Activated T-cell treated with anti-CD3 and anti-CD28 coated beads, Interleukin-2, amount 50 U/mL, for 24 hours (primary cell): ENCODE data around the gene ANKMY1.

Experiments
- DNase-seq: peaks from one replicate; pipeline ENCODE4 v3.0.0-alpha.2; 2020
- H3K27ac Mint-ChIP-seq: 2 replicates; pipeline ENCODE4 v1.8.0; 2020; ENCODE audit warnings: mild to moderate bottlenecking, mixed read lengths
- H3K27me3 Mint-ChIP-seq: 2 replicates; pipeline ENCODE4 v1.8.0; 2020; ENCODE audit warnings: mixed read lengths
- H3K36me3 Mint-ChIP-seq: 2 replicates; pipeline ENCODE4 v1.8.0; 2020; ENCODE audit warnings: low read depth, mixed read lengths
- H3K4me1 Mint-ChIP-seq: 2 replicates; pipeline ENCODE4 v1.8.0; 2020; ENCODE audit warnings: low read depth, mixed read lengths
- H3K4me3 Mint-ChIP-seq: 2 replicates; pipeline ENCODE4 v1.8.0; 2020; ENCODE audit warnings: mild to moderate bottlenecking, moderate library complexity, mixed read lengths
- H3K9me3 Mint-ChIP-seq: 2 replicates; pipeline ENCODE4 v1.8.0; 2020; ENCODE audit warnings: mixed read lengths

ANKMY1 gene

DNA sequence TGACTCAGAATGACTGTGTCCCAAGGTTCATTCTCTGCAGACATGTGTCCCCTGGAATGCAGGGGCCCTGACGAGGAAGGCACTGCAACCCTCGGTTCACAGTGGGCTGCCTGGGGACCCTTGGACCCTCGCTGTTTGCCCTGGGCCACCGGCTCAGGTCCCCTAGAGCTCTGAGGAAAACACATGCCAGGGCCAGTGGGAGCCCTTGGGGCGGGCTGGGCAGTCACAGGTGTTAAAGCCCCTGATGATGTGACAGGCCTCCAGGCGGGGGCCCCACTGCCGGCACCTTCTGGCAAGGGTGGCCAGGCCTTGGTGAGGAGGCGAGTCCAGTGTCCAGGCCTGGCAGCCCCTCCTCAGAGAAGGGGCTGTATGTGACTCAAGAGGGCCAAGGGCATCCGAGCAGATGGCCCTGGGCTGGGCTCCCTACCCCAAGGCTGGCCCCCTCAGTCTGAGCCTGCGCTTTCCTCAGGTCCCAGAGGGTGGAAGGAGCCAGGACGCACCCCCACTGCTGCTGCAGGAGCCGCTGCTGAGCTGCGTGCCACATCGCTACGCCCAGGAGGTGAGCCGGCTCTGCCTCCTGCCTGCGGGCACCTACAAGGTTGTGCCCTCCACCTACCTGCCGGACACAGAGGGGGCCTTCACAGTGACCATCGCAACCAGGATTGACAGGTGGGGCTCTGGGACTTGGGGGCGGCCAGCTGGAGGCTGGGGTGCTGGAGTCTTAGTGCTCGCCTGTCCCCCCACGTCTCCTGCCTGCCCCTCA lies 39.8 kb upstream of the ANKMY1 start:
- Mint-ChIP-seq H3K9me3 (no peaks in the 10 kb centered on the region), H3K27ac (no peak overlapping the region), H3K27me3 (no peaks in the 10 kb centered on the region), H3K4me1 (peaks cover under 1% of the 10 kb centered on the region), H3K4me3 (no peak overlapping the region), H3K36me3 (peaks cover 59% of the 10 kb centered on the region)
- peak; percentile 19 for DNase-seq

GRCh38 chr2:240597054-240597418 lies 39.2 kb upstream of the ANKMY1 start:
- H3K36me3 Mint-ChIP-seq = peaks cover 64% of the 10 kb centered on the region
- no peak overlapping the region for H3K27ac Mint-ChIP-seq
- H3K4me3 Mint-ChIP-seq = no peak overlapping the region
- H3K4me1 Mint-ChIP-seq = peaks cover 2% of the 10 kb centered on the region
- no peaks in the 10 kb centered on the region for H3K27me3 Mint-ChIP-seq
- peak; percentile 24 for DNase-seq
- no peaks in the 10 kb centered on the region for H3K9me3 Mint-ChIP-seq

DNA sequence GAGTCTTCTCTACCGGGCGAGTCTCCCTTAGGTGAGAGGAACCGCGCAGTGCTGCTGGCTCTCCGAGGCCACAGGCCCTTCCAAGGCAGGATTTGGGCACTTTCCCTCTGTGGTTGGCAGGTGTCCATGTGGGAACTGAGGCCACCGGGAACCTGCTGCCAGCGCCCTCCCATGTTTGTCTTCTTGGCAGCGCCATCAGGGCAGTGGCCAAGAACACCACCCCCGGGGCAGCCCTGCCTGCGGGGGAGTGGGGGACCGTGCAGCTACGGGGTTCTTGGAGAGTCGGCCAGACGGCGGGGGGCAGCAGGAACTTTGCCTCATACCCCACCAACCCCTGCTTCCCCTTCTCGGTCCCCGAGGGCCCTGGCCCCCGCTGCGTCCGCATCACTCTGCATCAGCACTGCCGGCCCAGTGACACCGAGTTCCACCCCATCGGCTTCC lies 38.7 kb upstream of the ANKMY1 start:
- H3K4me1 Mint-ChIP-seq = peaks cover 3% of the 10 kb centered on the region
- peaks cover 64% of the 10 kb centered on the region for H3K36me3 Mint-ChIP-seq
- no peak overlapping the region for H3K4me3 Mint-ChIP-seq
- no peak overlapping the region for H3K27ac Mint-ChIP-seq
- peak; percentile 24 for DNase-seq
- H3K27me3 Mint-ChIP-seq = no peaks in the 10 kb centered on the region
- H3K9me3 Mint-ChIP-seq = no peaks in the 10 kb centered on the region

- Mint-ChIP-seq H3K4me3 (no peak overlapping the region), H3K27me3 (no peaks in the 10 kb centered on the region), H3K4me1 (peaks cover 7% of the 10 kb centered on the region), H3K9me3 (no peaks in the 10 kb centered on the region), H3K27ac (no peak overlapping the region), H3K36me3 (peaks cover 67% of the 10 kb centered on the region)
- DNase-seq = no peak
Measured at GRCh38 chr2:240596080-240596460, 38.3 kb upstream of the ANKMY1 start.

- DNase-seq = peak; percentile 43
- H3K27me3 Mint-ChIP-seq = no peaks in the 10 kb centered on the region
- no peak overlapping the region for H3K4me3 Mint-ChIP-seq
- H3K36me3 Mint-ChIP-seq = peaks cover 69% of the 10 kb centered on the region
- no peak overlapping the region for H3K27ac Mint-ChIP-seq
- H3K4me1 Mint-ChIP-seq = peaks cover 7% of the 10 kb centered on the region
- H3K9me3 Mint-ChIP-seq = no peaks in the 10 kb centered on the region
Measured at GRCh38 chr2:240595381-240596079, 37.7 kb upstream of the ANKMY1 start.

- no peak overlapping the region for H3K27ac Mint-ChIP-seq
- H3K9me3 Mint-ChIP-seq = no peaks in the 10 kb centered on the region
- H3K4me3 Mint-ChIP-seq = no peak overlapping the region
- H3K36me3 Mint-ChIP-seq = peaks cover 69% of the 10 kb centered on the region
- DNase-seq = peak; percentile 22
- H3K4me1 Mint-ChIP-seq = peaks cover 11% of the 10 kb centered on the region
- no peaks in the 10 kb centered on the region for H3K27me3 Mint-ChIP-seq
Measured at GRCh38 chr2:240594511-240595380, 37.0 kb upstream of the ANKMY1 start.

- Mint-ChIP-seq H3K36me3 (peaks cover 69% of the 10 kb centered on the region), H3K9me3 (no peaks in the 10 kb centered on the region), H3K4me1 (peaks cover 18% of the 10 kb centered on the region), H3K4me3 (no peak overlapping the region), H3K27me3 (no peaks in the 10 kb centered on the region), H3K27ac (no peak overlapping the region)
- DNase-seq = peak; percentile 19
Measured at GRCh38 chr2:240593703-240594451, 36.1 kb upstream of the ANKMY1 start.

DNA sequence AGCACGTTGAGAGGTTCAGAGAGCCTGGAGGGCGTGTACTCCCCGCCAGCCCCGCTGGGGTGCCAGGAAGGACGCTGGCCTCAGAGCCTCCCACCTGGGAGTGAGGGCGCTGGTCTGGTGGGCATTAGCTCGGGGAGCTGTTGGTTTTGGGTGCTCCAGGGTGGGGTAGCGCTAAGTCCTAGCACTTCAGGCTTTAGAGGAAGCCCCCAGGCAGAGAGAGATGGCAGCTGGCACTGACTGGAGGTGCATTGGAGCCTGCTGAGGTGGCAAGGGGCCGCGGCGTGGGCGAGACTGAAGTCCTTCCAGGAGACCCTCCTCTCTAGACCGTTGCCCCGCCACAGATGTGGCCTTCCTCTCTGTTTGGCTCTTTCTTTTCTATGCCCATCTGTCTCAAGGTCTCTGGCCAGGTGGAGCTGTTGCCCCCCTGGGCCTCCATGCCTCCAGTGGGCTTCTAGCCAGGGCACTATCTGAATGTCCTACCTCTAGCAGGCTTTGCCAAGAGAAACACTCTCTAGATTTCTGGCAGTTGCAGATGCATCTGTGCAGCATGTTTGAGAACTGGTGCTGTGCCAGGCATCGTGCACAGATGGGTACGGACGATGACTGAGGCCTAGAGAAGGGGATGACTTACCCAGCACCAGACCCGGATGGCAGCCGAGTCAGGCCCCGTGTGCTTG lies 35.4 kb upstream of the ANKMY1 start:
- DNase-seq = peak; percentile 23
- H3K9me3 Mint-ChIP-seq = no peaks in the 10 kb centered on the region
- no peak overlapping the region for H3K4me3 Mint-ChIP-seq
- no peak overlapping the region for H3K27ac Mint-ChIP-seq
- H3K36me3 Mint-ChIP-seq = peaks cover 66% of the 10 kb centered on the region
- peaks cover 26% of the 10 kb centered on the region for H3K4me1 Mint-ChIP-seq
- no peaks in the 10 kb centered on the region for H3K27me3 Mint-ChIP-seq

DNA sequence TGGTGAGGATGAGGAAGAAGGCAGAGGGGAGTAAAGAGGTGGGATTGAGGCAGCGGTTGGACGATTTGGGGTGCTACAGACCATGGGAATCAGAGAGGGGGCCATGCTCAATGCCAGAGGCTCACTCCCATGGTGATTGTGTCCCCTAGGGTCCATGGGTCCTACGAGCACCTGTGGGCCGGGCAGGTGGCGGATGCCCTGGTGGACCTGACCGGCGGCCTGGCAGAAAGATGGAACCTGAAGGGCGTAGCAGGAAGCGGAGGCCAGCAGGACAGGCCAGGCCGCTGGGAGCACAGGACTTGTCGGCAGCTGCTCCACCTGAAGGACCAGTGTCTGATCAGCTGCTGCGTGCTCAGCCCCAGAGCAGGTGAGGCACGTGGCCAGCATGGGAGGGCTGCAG lies 34.0 kb upstream of the ANKMY1 start:
- H3K27ac Mint-ChIP-seq = no peak overlapping the region
- H3K9me3 Mint-ChIP-seq = no peaks in the 10 kb centered on the region
- DNase-seq = no peak
- no peak overlapping the region for H3K4me3 Mint-ChIP-seq
- peaks cover 36% of the 10 kb centered on the region for H3K4me1 Mint-ChIP-seq
- no peaks in the 10 kb centered on the region for H3K27me3 Mint-ChIP-seq
- peaks cover 69% of the 10 kb centered on the region for H3K36me3 Mint-ChIP-seq

DNA sequence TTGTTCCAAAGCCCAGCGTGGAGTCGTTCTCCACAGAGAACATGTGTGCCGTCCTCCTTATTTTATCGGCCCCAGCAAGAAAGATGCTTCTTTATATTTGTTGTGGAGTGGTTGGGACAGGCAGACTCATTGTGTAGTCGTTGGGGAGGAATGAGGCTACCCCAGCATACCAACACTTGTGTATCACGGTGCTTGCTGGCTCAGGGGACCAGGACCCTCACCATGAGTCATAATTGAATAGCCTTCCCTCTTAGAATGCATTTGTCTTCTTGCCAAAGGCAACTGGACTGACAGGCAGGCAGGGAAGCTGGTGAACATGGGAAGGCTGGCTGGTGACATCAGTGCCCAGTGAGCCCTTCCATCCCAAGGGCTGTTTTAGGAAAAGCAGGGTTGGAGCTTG lies 33.4 kb upstream of the ANKMY1 start:
- Mint-ChIP-seq H3K9me3 (no peaks in the 10 kb centered on the region), H3K36me3 (peaks cover 67% of the 10 kb centered on the region), H3K4me3 (no peak overlapping the region), H3K4me1 (peaks cover 36% of the 10 kb centered on the region), H3K27me3 (no peaks in the 10 kb centered on the region), H3K27ac (no peak overlapping the region)
- no peak for DNase-seq

DNA sequence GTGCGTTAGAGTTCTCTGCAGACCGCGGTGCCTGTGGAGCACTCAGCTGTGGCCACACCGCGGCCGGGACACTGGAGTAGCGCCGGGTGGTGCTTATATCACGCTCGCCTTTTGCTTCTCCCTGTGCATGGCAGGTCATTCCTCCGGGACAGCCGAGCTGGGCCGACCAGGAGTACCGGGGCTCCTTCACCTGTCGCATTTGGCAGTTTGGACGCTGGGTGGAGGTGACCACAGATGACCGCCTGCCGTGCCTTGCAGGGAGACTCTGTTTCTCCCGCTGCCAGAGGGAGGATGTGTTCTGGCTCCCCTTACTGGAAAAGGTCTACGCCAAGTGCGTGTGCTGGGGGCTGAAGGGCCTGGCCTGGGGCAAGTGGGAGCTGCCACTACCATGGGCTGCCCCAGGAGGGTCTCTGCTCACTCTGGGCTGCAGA lies 32.9 kb upstream of the ANKMY1 start:
- H3K27ac Mint-ChIP-seq = no peak overlapping the region
- H3K36me3 Mint-ChIP-seq = peaks cover 66% of the 10 kb centered on the region
- peaks cover 38% of the 10 kb centered on the region for H3K4me1 Mint-ChIP-seq
- H3K9me3 Mint-ChIP-seq = no peaks in the 10 kb centered on the region
- H3K27me3 Mint-ChIP-seq = no peaks in the 10 kb centered on the region
- no peak overlapping the region for H3K4me3 Mint-ChIP-seq
- DNase-seq = no peak

DNA sequence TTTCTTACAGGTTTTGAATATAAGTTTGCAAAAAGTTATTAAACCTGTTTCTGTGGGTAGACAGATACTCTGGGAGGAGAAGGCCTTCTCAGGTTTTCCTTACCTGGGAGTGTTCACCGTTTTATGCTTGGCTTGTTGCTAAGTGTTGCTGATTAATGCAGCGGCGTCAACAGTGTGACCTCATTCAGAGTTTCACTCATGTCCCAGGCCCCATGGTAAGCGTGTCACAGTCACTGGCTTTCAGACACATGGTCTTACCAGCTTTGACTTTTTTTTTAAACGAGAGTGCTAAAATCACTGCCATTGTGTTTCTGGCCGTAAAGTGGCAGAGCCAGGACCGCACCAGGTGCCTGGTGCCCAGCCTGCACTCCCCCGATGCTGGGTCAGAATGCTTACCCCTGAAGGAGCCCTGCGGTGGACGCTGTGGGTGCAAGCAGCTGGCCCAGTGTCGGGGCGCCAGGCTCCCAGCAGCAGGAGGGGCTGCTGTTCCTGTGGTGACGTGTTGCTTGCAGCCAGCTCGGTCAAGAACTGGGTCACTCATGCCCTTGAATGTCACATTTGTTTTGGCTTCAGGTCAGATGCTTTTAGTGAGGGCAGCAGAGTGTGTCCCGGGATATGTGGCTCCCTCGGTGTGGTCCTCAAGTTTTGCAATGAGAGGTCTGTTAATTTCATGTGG lies 32.2 kb upstream of the ANKMY1 start:
- H3K36me3 Mint-ChIP-seq = peaks cover 69% of the 10 kb centered on the region
- H3K9me3 Mint-ChIP-seq = no peaks in the 10 kb centered on the region
- H3K27ac Mint-ChIP-seq = no peak overlapping the region
- no peak for DNase-seq
- H3K4me3 Mint-ChIP-seq = no peak overlapping the region
- no peaks in the 10 kb centered on the region for H3K27me3 Mint-ChIP-seq
- H3K4me1 Mint-ChIP-seq = peaks cover 45% of the 10 kb centered on the region

DNA sequence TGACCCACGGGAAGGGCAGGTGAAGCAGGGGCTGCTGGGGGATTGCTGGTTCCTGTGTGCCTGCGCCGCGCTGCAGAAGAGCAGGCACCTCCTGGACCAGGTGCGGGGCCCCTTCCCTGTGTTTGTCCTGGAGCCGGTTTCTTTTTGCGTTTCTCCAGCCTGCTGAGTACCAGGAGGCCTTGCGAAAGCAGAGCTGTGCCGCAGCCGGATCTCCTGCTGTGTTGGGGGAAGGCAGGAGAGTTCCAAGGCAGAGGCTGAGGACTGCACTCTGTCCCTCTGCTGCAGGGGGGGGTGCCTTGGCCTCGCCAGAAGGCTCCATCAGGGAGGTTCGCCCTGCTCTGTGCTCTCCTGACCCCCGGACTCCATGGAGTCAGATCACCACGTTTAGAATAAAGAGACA lies 31.6 kb upstream of the ANKMY1 start:
- Mint-ChIP-seq H3K27me3 (no peaks in the 10 kb centered on the region), H3K27ac (peak overlapping the region; percentile 71), H3K36me3 (peaks cover 73% of the 10 kb centered on the region), H3K4me1 (peaks cover 51% of the 10 kb centered on the region), H3K4me3 (no peak overlapping the region), H3K9me3 (no peaks in the 10 kb centered on the region)
- no peak for DNase-seq
